ENCODE measurements around the gene TPK1. TPM values are rescaled to one million over a fixed set of nuclear protein-coding genes. Genes with fewer than 3 reads are reported as not detected.

Gene TPK1
- total RNA-seq, 4 donors from 2014 or later = 2.5 to 22.7 (median 18.7) TPM

DNA sequence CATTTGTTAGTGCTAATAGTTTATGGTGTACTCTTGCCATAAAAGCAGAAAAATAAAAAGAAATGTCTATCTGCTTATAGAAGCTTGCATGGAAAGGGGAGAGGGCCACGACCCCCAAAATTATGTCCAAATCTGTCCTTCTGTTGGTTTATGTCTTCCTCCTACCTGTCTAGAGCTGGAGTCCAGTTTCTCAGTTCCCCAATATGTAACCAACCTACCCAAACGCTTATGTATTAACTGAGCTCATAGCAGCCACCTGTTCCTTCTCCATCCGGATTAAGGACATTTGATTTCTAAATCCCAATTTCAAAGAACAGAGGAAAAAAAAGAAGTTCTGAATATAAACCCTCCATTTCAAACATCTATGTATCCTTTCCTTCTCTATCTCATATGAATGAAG lies 30.3 kb upstream of the TPK1 start:
- Histone ChIP-seq H3K36me3 (no peaks in the 10 kb centered on the region), H3K27ac (no peak overlapping the region), H3K9me3 (no peaks in the 10 kb centered on the region), H3K4me1 (no peaks in the 10 kb centered on the region), H3K27me3 (no peaks in the 10 kb centered on the region), H3K4me3 (no peak overlapping the region)
- TF ChIP-seq POLR2A (IDR thresholded peaks at IDR 0.05) = no peak
- TF ChIP-seq, protein P1, sequence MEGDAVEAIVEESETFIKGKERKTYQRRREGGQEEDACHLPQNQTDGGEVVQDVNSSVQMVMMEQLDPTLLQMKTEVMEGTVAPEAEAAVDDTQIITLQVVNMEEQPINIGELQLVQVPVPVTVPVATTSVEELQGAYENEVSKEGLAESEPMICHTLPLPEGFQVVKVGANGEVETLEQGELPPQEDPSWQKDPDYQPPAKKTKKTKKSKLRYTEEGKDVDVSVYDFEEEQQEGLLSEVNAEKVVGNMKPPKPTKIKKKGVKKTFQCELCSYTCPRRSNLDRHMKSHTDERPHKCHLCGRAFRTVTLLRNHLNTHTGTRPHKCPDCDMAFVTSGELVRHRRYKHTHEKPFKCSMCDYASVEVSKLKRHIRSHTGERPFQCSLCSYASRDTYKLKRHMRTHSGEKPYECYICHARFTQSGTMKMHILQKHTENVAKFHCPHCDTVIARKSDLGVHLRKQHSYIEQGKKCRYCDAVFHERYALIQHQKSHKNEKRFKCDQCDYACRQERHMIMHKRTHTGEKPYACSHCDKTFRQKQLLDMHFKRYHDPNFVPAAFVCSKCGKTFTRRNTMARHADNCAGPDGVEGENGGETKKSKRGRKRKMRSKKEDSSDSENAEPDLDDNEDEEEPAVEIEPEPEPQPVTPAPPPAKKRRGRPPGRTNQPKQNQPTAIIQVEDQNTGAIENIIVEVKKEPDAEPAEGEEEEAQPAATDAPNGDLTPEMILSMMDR (IDR thresholded peaks at IDR 0.05) = no peak
- DNase-seq = no peak

DNA sequence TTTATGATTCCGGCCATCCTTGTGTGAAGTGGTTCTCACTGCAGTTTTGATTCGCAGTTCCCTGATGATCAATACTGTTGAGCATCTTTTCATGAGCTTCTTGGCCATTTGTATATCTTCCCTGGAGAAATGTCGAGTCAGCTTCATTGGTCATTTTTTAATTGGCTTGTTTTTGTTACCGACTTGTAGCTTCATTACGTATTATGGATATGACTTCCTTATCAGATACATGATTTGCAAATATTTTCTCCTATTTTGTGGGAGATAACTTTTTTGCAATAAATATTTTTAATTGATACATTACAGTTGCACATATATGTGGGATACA lies 27.4 kb upstream of the TPK1 start:
- Histone ChIP-seq H3K36me3 (no peaks in the 10 kb centered on the region), H3K27ac (no peak overlapping the region), H3K4me3 (no peak overlapping the region), H3K4me1 (no peaks in the 10 kb centered on the region), H3K9me3 (no peaks in the 10 kb centered on the region), H3K27me3 (no peaks in the 10 kb centered on the region)
- no peak for DNase-seq
- TF ChIP-seq, protein P1 (IDR thresholded peaks at IDR 0.05) = no peak
- TF ChIP-seq POLR2A (IDR thresholded peaks at IDR 0.05) = no peak

DNA sequence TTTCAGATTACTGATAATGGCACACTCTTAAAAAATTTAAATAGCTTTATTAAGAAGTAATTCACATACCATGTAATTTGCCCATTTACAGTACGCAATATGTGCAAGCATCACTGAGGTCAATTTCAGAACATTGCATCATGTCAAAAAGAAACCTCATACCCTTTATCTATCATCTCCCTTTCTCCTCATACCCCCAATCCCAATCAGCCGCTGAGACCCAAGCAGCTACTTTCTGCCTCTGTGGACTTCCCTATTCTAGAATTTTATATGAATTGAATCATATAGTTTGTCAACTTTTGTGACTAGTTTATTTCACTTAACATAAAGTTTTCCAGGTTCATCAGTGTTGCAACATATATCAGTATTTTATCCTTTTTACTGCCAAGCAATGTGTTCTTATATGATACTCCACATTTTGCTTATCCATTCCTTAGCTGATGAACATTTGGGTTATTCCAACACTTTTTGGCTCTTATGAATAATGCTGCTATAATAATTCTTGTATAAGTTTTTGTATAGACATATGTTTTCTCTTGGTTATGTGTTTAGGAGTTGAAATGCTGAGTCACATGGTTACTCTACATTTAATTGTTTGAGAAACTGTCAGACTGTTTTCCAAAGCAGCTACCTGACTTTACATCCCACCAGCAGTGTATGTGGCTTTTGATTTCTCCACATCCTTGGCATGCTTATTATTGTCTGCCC lies 26.9 kb upstream of the TPK1 start:
- Histone ChIP-seq H3K36me3 (no peaks in the 10 kb centered on the region), H3K4me1 (no peaks in the 10 kb centered on the region), H3K27ac (no peak overlapping the region), H3K9me3 (no peaks in the 10 kb centered on the region), H3K27me3 (no peaks in the 10 kb centered on the region), H3K4me3 (no peak overlapping the region)
- DNase-seq = no peak
- TF ChIP-seq, protein P1 (IDR thresholded peaks at IDR 0.05) = no peak
- TF ChIP-seq POLR2A (IDR thresholded peaks at IDR 0.05) = no peak

DNA sequence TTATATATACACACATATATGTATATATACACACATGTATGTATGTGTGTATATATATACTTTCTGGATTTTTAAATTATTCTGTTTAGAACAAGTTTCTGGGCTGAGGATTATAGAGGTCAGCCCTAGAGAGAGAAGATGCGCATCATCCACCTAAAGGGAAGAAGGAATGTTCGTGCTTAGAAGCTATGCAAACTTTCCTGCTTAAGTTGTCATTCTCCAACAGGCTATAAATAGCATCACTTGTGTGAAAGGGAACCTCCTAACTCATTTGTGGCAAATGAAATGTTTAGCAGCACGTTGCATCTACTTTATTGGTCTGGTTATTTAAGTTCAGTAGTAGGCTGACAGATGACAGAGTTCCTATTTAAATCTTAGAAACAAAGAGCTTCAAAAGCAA lies 23.9 kb upstream of the TPK1 start:
- Histone ChIP-seq H3K36me3 (no peaks in the 10 kb centered on the region), H3K9me3 (no peaks in the 10 kb centered on the region), H3K27ac (no peak overlapping the region), H3K27me3 (no peaks in the 10 kb centered on the region), H3K4me3 (no peak overlapping the region), H3K4me1 (no peaks in the 10 kb centered on the region)
- no peak for DNase-seq
- no peak for TF ChIP-seq POLR2A (IDR thresholded peaks at IDR 0.05)
- TF ChIP-seq, protein P1 (IDR thresholded peaks at IDR 0.05) = no peak

DNA sequence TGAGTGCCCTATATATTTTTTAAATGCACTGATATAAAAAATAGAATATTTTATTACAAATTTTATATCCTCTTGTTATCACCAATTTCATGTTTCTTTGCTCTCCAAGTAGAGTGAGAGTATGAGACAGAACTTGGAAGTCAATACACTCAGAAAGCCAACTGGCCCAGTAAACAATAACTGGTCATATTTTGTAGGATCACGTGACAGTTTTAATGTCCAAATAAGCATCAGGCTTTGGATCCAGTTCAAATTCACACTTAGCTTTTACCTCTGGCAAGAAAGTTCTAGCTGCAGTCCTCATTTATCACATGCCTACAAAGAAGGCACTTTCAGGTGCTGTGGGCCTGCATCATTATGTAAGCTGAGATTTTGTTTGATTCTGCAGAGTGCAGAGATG lies 21.6 kb upstream of the TPK1 start:
- Histone ChIP-seq H3K9me3 (no peaks in the 10 kb centered on the region), H3K27me3 (no peaks in the 10 kb centered on the region), H3K27ac (no peak overlapping the region), H3K4me3 (no peak overlapping the region), H3K4me1 (no peaks in the 10 kb centered on the region), H3K36me3 (no peaks in the 10 kb centered on the region)
- DNase-seq = no peak
- TF ChIP-seq, protein P1 (IDR thresholded peaks at IDR 0.05) = no peak
- no peak for TF ChIP-seq POLR2A (IDR thresholded peaks at IDR 0.05)

All from Peyer's patch (tissue), 4 donors.